NCI-H2081 (cell line): ENCODE data around the gene DCUN1D3.
A peak's percentile ranks its signal among the peaks of the same experiment; 100 is the strongest.

Experiments used
- DNase-seq, 2 experiments: peaks; one replicate each; lab custom pipeline; 2025; lab: John Stamatoyannopoulos, UW

Gene DCUN1D3

DNA sequence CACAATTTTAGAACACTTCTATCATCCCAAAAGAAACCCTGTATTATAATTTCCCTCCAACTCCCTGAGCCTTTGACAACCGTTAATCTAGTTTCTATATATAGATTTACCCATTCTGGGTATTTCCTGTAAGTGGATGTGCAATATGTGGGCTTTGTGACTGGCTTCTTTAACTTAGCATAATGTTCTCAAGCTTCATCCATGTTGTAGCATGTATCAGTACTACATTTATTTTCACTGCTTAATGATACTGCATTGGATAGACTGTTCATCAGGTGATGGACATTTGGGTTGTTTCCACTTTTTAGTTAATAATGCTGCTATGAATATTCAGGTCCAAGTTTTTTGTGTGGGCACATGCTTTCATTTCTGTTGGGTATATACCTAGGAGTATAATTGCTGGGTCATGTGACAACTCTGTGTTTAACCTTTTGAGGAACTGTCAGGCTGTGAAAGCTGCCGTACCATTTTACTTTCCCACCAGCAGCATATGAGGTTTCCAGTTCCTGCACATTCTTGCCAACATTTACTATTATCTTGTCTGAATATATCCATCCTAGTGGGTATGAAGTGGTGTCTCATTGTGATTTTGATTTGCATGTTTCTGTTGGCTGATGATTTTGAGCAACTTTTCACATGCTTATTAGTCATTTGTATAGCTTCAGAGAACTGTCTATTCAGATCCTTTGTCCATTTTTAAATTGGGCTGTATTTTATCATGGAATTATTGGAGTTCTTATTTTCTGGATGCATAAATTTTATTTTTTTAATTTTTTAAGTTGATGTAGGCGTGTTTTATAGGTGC, 77.4 kb downstream of the DCUN1D3 start:
- no peak for DNase-seq

DNA sequence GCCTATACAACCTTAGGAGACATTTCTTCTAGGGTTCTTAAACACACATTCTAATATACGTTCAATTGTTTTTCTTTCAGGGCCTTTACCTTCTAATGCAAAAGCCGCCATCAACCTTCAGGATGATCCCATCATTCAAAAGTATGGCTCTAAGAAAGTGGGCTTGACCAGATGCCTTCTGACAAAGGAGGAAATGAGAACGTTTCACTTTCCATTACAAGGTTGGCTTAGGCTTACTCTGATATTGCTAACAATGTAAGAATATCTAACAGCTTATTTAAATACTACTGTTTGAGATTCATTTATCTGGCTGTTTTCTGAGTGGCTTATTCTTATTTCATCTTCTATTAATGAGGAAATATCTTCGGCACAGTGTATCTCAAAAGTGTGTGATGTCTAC, 78.5 kb downstream of the DCUN1D3 start:
- no peak for DNase-seq

DNA sequence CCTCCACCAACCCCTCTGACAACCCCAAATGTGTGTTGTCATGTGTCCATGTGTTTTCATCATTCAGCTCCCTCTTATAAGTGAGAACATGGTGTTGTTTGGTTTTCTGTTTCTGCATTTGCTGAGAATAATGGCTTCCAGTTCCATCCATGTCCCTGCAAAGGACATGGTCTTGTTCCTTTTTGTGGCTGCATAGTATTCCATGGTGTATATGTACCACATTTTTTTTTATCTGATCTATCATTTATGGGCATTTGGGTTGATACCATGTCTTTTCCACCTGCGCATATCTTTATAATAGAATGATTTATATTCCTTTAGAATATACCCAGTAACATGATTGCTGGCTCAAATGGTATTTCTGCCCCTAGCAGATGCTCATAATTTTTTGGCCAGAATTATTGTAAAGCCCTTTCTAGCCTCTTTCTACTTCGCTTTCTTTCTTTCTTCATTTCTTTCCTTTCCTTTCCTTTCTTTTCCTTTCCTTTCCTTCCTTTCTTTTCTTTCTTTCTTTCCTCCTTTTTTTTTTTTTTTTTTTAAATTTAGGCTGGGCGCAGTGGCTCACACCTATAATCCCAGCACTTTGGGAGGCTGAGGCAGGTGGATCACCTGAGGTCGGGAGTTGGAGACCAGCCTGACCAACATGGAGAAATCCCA, 81.1 kb downstream of the DCUN1D3 start:
- DNase-seq: no peak

DNA sequence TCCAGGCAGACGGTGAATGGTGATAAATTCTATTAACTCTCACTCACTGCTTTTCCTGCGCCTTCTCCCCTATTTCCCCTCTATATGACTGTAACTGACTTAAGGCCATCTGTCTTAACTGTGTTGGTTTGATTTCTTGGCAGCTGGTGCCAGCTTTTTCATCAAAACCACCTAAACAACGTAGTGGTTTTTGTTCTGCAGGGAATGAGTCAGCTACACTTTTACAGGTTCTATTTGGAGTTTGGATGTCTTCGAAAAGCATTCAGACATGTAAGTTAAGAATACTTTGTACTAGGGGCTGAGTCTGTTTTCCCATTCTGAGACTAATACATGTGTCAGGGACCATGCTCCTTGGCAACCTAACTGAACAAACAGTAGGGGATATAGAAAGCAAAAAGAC, 85.4 kb downstream of the DCUN1D3 start:
- no peak for DNase-seq

DNA sequence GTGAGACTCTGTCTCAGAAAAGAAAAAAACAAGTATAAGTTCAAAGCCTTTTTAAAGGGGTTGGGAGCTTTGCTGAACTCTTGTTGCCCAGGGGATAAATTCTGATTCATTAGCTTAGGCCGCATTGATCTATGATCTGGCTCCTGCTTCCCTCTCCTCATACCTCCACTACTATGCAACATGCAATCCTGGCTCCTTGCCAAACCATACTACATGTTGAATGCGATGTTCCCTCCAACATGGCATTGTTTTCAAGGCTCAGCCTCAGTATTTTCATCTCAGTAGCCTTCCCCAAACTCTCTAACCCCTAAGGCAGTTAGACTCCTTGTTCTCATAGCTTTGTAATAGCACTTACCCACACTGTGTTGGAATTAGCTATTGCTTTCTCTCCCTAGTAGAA, 87.6 kb downstream of the DCUN1D3 start:
- no peak for DNase-seq

DNA sequence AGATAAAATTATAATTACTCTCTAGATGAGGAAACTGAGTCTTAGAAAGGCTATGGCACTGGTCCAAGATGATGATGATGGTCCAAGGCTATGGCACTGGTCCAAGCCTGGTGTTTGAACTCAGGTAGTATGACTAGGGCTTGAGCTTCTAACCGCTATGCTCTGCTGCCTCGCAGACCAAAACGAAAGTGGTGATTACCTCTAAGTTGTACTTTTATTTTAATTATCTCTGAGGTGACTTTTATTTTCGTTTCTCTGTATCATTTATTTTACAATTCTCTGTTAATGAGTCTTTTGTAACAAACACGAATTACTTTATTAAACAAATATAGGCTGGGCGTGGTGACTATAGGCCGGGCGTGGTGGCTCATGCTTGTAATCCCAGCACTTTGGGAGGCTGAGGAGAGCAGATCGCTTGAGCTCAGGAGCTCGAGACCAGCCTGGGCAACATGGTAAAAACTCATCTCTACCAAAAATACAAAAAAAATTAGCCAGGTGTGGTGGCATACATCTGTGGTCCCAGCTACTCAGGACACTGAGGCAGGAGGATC, 88.2 kb downstream of the DCUN1D3 start:
- no peak for DNase-seq

DNA sequence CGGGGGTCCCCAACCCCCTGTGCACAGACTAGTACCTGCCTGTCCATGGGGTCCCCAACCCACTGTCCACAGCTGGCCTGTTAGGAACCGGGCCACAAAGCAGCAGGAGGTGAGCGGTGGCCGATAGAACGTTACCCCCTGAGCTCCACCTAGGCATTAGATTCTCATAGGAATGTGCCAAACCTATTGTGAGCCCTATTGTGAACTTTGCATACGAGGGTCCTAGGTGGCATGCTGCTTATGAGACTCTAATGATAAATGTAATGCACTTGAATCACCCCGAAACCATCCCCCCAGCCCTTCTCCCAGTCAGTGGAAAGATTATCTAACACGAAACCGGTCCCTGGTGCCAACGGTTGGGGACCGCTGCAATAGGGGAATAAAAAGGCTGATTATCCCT, 92.3 kb downstream of the DCUN1D3 start:
- no peak for DNase-seq

DNA sequence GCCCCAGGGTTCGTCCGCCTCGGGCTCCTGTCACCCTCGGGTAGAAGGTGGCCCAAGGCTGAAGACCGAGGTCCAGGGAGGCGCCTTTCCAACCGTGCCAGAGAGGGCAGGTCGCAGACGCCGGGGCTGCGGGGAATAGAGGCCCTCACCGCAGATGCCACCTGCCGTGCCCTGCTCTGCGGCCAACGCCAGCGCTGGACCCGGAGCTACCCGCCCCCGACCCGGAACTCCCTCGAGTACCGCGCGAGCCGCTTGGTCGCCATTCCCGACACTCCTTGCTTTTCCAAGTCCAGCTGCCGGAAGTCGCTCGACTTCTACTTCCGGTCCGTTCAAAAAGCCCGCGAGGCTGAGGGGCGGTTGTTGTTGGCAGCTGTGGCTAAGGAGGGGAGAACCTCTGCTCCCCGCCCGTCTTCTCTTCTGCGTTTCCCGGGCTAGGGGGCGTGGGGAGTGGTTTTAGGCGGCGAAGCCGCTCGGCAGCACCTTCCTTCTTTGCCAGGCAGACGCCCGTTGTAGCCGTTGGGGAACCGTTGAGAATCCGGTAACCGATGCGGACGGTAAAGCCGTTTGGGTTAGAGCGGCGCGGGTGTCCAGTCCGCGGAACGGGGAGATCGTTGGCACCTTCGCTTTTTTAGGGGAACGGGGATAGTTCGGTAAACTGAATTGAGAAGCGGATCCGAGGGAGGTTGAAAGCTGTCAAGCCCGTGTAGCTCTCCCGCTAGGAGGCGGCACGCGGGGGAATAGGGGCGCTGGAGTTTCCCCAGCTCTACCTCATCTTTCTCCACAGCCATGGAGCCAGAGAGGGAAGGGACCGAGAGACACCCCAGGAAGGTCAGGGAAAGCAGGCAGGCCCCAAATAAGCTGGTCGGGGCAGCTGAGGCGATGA, 93.7 kb downstream of the DCUN1D3 start, which contains the start of the genes ERI2 and REXO5:
Gene ERI2 (minus strand): TSS at position 305 of the 883 bp plus-strand sequence. CDS start 42 bp downstream, at position 263.
Gene REXO5 (plus strand): TSS at position 360 of the 883 bp plus-strand sequence. CDS start 427 bp downstream, at position 787.
- peak; percentile 94 to 96 for DNase-seq

DNA sequence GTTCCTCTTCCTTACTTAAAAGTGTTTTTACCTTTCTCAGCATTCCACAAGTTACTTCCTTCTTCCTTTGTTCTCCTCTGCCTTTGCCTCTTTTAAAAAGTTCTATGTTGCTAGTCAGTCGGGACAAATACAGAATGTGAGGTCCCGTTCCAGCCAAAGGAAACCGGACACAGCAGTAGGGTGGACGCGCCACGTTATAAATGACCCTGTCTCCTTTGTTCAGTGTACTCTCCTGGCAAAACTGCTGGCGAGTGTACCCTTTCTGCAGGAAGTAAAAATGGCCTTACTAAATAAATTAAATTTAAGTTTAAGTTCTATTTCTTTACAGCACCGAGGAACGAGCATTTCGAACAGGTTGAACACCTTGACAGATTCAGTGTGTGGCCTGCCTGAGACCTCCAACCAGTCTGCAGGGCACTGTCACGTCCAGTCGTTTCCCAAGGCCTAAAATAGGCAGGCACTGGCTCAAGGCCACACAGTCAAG, 94.4 kb downstream of the DCUN1D3 start:
- peak in 1 of 2 experiments; percentile 39 for DNase-seq
